ENCODE results near the gene R3HDM2.
"Not testable (repeated sequence)": the region's sequence is repeated elsewhere in the genome, so short reads cannot be mapped to it uniquely, and the experiment has no call there.

Gene R3HDM2

GRCh38 chr12:57300961-57301584 lies 129.8 kb downstream of the R3HDM2 start:
- in situ Hi-C loops (cut with MboI; ENCODE audit: low pct_unique_long_range_greater_than_20kb, low sequenced_read_pairs, unreplicated experiment), result loop anchor here (10.0 kb wide), 1 partner anchor 154 kb away; the partner anchor contains the start of genes GLI1 and INHBE
- no peak for DNase-seq (ENCODE audit: low spot score)
- no peak for TF ChIP-seq CTCF (IDR thresholded peaks at IDR 0.05; ENCODE audit: extremely low read depth, insufficient read depth, missing control alignments)

- in situ Hi-C loops (cut with MboI; ENCODE audit: low pct_unique_long_range_greater_than_20kb, low sequenced_read_pairs, unreplicated experiment), result loop anchor here (10.0 kb wide), 1 partner anchor 155 kb away; the partner anchor contains the start of genes GLI1 and INHBE
- no peak for DNase-seq (ENCODE audit: low spot score)
- no peak for TF ChIP-seq CTCF (IDR thresholded peaks at IDR 0.05; ENCODE audit: extremely low read depth, insufficient read depth, missing control alignments)
These were observed 131.3 kb downstream of the R3HDM2 start for GRCh38 chr12:57299514-57300016.

GRCh38 chr12:57296291-57296690 lies 134.6 kb downstream of the R3HDM2 start:
- no peak for TF ChIP-seq CTCF (IDR thresholded peaks at IDR 0.05; ENCODE audit: extremely low read depth, insufficient read depth, missing control alignments)
- in situ Hi-C loops (cut with MboI; ENCODE audit: low pct_unique_long_range_greater_than_20kb, low sequenced_read_pairs, unreplicated experiment), result no loop called here
- DNase-seq (ENCODE audit: low spot score), result no peak

GRCh38 chr12:57282073-57282472 lies 148.8 kb downstream of the R3HDM2 start:
- DNase-seq (ENCODE audit: low spot score); in situ Hi-C loops (cut with MboI; ENCODE audit: low pct_unique_long_range_greater_than_20kb, low sequenced_read_pairs, unreplicated experiment): not testable (repeated sequence)

GRCh38 chr12:57280211-57281062 lies 150.4 kb downstream of the R3HDM2 start:
- in situ Hi-C loops (cut with MboI; ENCODE audit: low pct_unique_long_range_greater_than_20kb, low sequenced_read_pairs, unreplicated experiment), result no loop called here
- no peak for TF ChIP-seq CTCF (IDR thresholded peaks at IDR 0.05; ENCODE audit: extremely low read depth, insufficient read depth, missing control alignments)
- DNase-seq (ENCODE audit: low spot score), result peak; percentile 78

GRCh38 chr12:57278465-57279381 lies 152.1 kb downstream of the R3HDM2 start:
- TF ChIP-seq CTCF (IDR thresholded peaks at IDR 0.05; ENCODE audit: extremely low read depth, insufficient read depth, missing control alignments), result no peak
- in situ Hi-C loops (cut with MboI; ENCODE audit: low pct_unique_long_range_greater_than_20kb, low sequenced_read_pairs, unreplicated experiment), result no loop called here
- DNase-seq (ENCODE audit: low spot score), result no peak
